Measurements from ENCODE around the gene XRCC2. TPM values are rescaled to one million over a fixed set of nuclear protein-coding genes. Genes with fewer than 3 reads are reported as not detected.

Gene XRCC2
- total and polyA plus RNA-seq, 2 donors (not counting 1 experiment from before 2014, with no cell fraction given): 0.66 to 1.5 TPM

DNA sequence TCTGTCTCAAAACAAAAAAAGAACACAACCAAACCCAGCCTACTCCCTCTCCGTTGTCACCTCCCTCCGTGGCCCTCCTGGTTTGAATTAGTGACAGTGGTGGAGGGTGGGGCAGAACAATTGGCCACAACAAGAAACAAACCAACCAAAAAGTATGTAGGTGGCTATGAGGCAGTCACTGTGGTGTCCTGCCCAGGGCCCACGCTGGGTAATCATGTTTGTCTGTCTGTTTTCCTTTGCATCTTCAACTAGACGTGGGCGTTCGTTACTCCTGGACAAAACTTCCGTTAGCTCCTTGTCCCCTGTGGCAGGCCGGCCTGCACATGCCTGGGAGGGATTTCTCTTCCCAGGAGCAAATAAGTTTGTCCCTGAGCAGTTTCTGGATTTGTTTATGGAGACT, 78.4 kb downstream of the XRCC2 start:
- POLR2A ChIA-PET: no interaction called here

DNA sequence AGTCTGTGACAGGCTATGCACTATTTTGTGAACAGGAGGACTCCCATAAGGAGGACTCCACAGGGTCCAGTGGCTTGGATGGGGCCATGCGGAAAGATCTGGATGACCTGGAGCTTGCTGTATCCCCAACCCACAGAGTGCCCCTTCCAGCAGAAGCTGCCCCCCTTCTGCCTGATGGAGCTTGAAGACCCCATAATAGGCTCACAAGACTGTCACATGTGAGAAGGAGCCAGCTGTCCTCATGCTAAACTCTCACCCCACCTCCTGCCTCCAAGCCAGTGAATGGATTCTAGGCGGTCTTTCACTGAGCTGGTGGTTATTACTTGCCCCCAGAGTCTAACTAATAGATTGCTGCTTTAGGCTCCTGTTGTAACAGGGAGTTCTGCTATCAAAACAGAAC, 79.1 kb downstream of the XRCC2 start:
- Mint-ChIP-seq H3K4me3 (no peak overlapping the region), H3K9me3 (ENCODE audit: insufficient read depth) (no peaks in the 10 kb centered on the region), H3K27me3 (peaks cover 8% of the 10 kb centered on the region), H3K4me1 (no peaks in the 10 kb centered on the region), H3K27ac (no peak overlapping the region)
- WGBS (ENCODE audit: insufficient coverage): 100% methylated on average over 1 of the region's 2 CpGs
- Histone ChIP-seq H3K27ac (ENCODE audit: low read length in 2 of 2) (no peak overlapping the region), H3K36me3 (replicated peaks in 1 of 2; ENCODE audit: control extremely low read depth in 1 of 2, control insufficient read depth in 1 of 2, extremely low read depth in 1 of 2, insufficient read depth in 2 of 2, low read length in 1 of 2) (no peaks in the 10 kb centered on the region), H3K4me2 (replicated peaks; ENCODE audit: low read depth, low read length, poor library complexity, severe bottlenecking) (no peak overlapping the region), H3K4me3 (ENCODE audit: control extremely low read depth in 1 of 5, extremely low read depth in 1 of 5, insufficient read depth in 1 of 5, low read depth in 2 of 5, low read length in 4 of 5) (no peak overlapping the region), H3K9ac (ENCODE audit: low read length) (no peak overlapping the region), H2AFZ (ENCODE audit: insufficient read depth, low read depth, low read length, poor library complexity, severe bottlenecking) (no peak overlapping the region), H3K79me2 (ENCODE audit: control insufficient read depth, insufficient read depth, low read length) (no peaks in the 10 kb centered on the region), H3K4me1 (ENCODE audit: control insufficient read depth in 2 of 2, insufficient read depth in 2 of 2, low read length in 2 of 2) (no peaks in the 10 kb centered on the region), H4K20me1 (ENCODE audit: control insufficient read depth, insufficient read depth, low read length, poor library complexity, severe bottlenecking) (no peaks in the 10 kb centered on the region), H3K9me3 (ENCODE audit: control extremely low read depth in 1 of 3, control insufficient read depth in 2 of 3, insufficient read depth in 1 of 3, low read length in 2 of 3) (no peaks in the 10 kb centered on the region), H3K27me3 (replicated peaks in 1 of 4; ENCODE audit: control extremely low read depth in 1 of 4, control insufficient read depth in 3 of 4, insufficient read depth in 4 of 4, low read length in 3 of 4) (no peaks in the 10 kb centered on the region)
- DNase-seq: no peak
- ATAC-seq (ENCODE audit: low read depth): no peak
- ChIA-PET POLR2A (no interaction called here), CTCF (no interaction called here)
- intact Hi-C loops (cut with micrococcal nuclease): no loop called here
- TF ChIP-seq EZH2 (IDR thresholded peaks at IDR 0.05; ENCODE audit: borderline replicate concordance, insufficient read depth, low read depth, low read length, poor library complexity, severe bottlenecking): no peak

More for the DNA sequence above, 78.4 kb downstream of the XRCC2 start:
- Histone ChIP-seq H3K27ac (ENCODE audit: low read length in 2 of 2) (no peak overlapping the region), H3K4me2 (replicated peaks; ENCODE audit: low read depth, low read length, poor library complexity, severe bottlenecking) (no peak overlapping the region), H3K79me2 (ENCODE audit: control insufficient read depth, insufficient read depth, low read length) (no peaks in the 10 kb centered on the region), H3K4me3 (ENCODE audit: control extremely low read depth in 1 of 5, extremely low read depth in 1 of 5, insufficient read depth in 1 of 5, low read depth in 2 of 5, low read length in 4 of 5) (no peak overlapping the region), H3K9me3 (ENCODE audit: control extremely low read depth in 1 of 3, control insufficient read depth in 2 of 3, insufficient read depth in 1 of 3, low read length in 2 of 3) (no peaks in the 10 kb centered on the region), H2AFZ (ENCODE audit: insufficient read depth, low read depth, low read length, poor library complexity, severe bottlenecking) (no peak overlapping the region), H3K27me3 (replicated peaks in 1 of 4; ENCODE audit: control extremely low read depth in 1 of 4, control insufficient read depth in 3 of 4, insufficient read depth in 4 of 4, low read length in 3 of 4) (no peaks in the 10 kb centered on the region), H3K4me1 (ENCODE audit: control insufficient read depth in 2 of 2, insufficient read depth in 2 of 2, low read length in 2 of 2) (no peaks in the 10 kb centered on the region), H3K36me3 (replicated peaks in 1 of 2; ENCODE audit: control extremely low read depth in 1 of 2, control insufficient read depth in 1 of 2, extremely low read depth in 1 of 2, insufficient read depth in 2 of 2, low read length in 1 of 2) (no peaks in the 10 kb centered on the region), H4K20me1 (ENCODE audit: control insufficient read depth, insufficient read depth, low read length, poor library complexity, severe bottlenecking) (no peaks in the 10 kb centered on the region), H3K9ac (ENCODE audit: low read length) (no peak overlapping the region)
- Mint-ChIP-seq H3K4me3 (no peak overlapping the region), H3K9me3 (ENCODE audit: insufficient read depth) (no peaks in the 10 kb centered on the region), H3K4me1 (no peaks in the 10 kb centered on the region), H3K27me3 (peaks cover 8% of the 10 kb centered on the region), H3K27ac (no peak overlapping the region)
- 87% methylated on average over 6 of the region's 8 CpGs for WGBS (ENCODE audit: insufficient coverage)
- CTCF ChIA-PET: no interaction called here
- DNase-seq (no peak), ATAC-seq (ENCODE audit: low read depth) (no peak)
- intact Hi-C loops (cut with micrococcal nuclease): no loop called here
- TF ChIP-seq, protein P1, sequence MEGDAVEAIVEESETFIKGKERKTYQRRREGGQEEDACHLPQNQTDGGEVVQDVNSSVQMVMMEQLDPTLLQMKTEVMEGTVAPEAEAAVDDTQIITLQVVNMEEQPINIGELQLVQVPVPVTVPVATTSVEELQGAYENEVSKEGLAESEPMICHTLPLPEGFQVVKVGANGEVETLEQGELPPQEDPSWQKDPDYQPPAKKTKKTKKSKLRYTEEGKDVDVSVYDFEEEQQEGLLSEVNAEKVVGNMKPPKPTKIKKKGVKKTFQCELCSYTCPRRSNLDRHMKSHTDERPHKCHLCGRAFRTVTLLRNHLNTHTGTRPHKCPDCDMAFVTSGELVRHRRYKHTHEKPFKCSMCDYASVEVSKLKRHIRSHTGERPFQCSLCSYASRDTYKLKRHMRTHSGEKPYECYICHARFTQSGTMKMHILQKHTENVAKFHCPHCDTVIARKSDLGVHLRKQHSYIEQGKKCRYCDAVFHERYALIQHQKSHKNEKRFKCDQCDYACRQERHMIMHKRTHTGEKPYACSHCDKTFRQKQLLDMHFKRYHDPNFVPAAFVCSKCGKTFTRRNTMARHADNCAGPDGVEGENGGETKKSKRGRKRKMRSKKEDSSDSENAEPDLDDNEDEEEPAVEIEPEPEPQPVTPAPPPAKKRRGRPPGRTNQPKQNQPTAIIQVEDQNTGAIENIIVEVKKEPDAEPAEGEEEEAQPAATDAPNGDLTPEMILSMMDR (IDR thresholded peaks at IDR 0.05): no peak
- no peak for TF ChIP-seq EZH2 (IDR thresholded peaks at IDR 0.05; ENCODE audit: borderline replicate concordance, insufficient read depth, low read depth, low read length, poor library complexity, severe bottlenecking)

Small RNA genes lying within 50 kb of the gene (small RNA-seq; reads per million reads assigned to genes)
- gene RF00568 (ENCODE audit: insufficient read length, low read depth, low replicate concordance): not detected

Other genes with a start within 250 kb of the XRCC2 start
- gene KMT2C, start 240.1 kb downstream of the XRCC2 start, total RNA-seq: 157 and 171 TPM in 2 replicates
- gene KMT2C, start 240.1 kb downstream of the XRCC2 start, polyA plus RNA-seq: 14.9 and 18.4 TPM in 2 replicates
- 11.4 and 12.5 TPM in 2 replicates for gene ACTR3B, start 83.6 kb upstream of the XRCC2 start, total RNA-seq
- 6.7 and 9.0 TPM in 2 replicates for gene ACTR3B, start 83.6 kb upstream of the XRCC2 start, polyA plus RNA-seq

Measured in B cell (primary cell).